Neutrophil (primary cell): Measurements from ENCODE around the gene DGAT2.

Experiments
- H3K27ac ChIP-seq: fragments of 200-600 bp; sonication (generic); 2 replicates; pipeline ENCODE4 v1.5.1; 2016; ENCODE audit warnings: mild to moderate bottlenecking, moderate library complexity
- H3K27me3 ChIP-seq: fragments of 200-600 bp; sonication (generic); 2 replicates; pipeline ENCODE4 v1.6.0; 2016; ENCODE audit warnings: mild to moderate bottlenecking
- H3K36me3 ChIP-seq: fragments of 200-600 bp; sonication (generic); 2 replicates; pipeline ENCODE4 v1.5.1; 2017
- H3K4me1 ChIP-seq, 2 experiments: fragments of 200-600 bp in 1 of 2; sonication (generic) in 1 of 2; 1 replicate in 1 of 2; 2 replicates in 1 of 2; pipeline versions ENCODE4 v1.5.1 to v1.6.1; 2013 to 2016; ENCODE audit warnings: low read depth in 1 of 2, low read length in 1 of 2, mild to moderate bottlenecking in 1 of 2, moderate library complexity in 1 of 2; ENCODE audit not compliant: control insufficient read depth in 1 of 2, insufficient read depth in 1 of 2
- H3K4me3 ChIP-seq, 2 experiments: fragments of 200-600 bp in 1 of 2; sonication (generic) in 1 of 2; 1 replicate in 1 of 2; 2 replicates in 1 of 2; pipeline ENCODE4 v1.5.1; 2013 to 2016; ENCODE audit warnings: low read depth in 1 of 2, low read length in 1 of 2, mild to moderate bottlenecking in 1 of 2, moderate library complexity in 1 of 2
- H3K9me3 ChIP-seq: fragments of 200-600 bp; sonication (generic); 2 replicates; pipeline ENCODE4 v1.5.1; 2016
- TF ChIP-seq, protein P1 (sequence below): fragments of 200-600 bp; sonication (generic); IDR thresholded peaks from 2 replicates; pipeline ENCODE4 v1.5.1; 2016; ENCODE audit warnings: antibody characterized with exemption

The DGAT2 gene

DNA sequence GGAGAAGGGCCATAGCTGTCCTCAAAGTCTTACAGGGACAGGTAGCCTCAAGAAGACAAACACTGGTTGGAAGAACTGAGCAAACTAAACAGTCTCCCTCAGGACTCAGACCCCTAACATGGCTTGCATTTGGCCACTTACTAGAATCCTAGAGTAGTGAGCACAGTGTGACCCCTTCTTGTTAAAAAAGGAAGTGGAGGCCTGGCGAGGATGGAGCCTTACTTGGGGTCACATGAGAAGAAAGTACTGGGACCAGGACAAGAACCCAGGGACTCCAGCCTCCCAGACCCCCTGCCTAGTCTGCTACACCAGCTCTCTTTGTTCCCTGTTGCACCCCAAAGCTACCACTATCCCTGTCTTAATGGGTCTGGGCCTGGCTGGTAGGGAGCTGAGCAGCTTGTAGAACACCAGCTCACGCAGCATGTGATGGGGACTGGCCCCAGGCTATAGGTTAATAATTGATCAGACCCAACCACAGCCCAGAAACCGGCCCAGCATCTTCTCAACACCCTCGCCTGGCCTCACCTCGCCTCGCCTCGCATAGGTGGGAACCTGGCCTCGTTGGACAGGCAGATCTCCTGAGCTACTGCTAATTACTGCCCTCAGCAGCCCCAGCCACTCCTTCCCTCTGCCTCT is 17.6 kb downstream of the DGAT2 start:
- Histone ChIP-seq H3K36me3 (peaks cover 85% of the 10 kb centered on the region), H3K4me3 (no peak overlapping the region), H3K27ac (peak overlapping the region; percentile 66), H3K4me1 (peaks cover 10 to 11% of the 10 kb centered on the region in 2 experiments), H3K9me3 (no peaks in the 10 kb centered on the region), H3K27me3 (no peaks in the 10 kb centered on the region)
- TF ChIP-seq, protein P1, sequence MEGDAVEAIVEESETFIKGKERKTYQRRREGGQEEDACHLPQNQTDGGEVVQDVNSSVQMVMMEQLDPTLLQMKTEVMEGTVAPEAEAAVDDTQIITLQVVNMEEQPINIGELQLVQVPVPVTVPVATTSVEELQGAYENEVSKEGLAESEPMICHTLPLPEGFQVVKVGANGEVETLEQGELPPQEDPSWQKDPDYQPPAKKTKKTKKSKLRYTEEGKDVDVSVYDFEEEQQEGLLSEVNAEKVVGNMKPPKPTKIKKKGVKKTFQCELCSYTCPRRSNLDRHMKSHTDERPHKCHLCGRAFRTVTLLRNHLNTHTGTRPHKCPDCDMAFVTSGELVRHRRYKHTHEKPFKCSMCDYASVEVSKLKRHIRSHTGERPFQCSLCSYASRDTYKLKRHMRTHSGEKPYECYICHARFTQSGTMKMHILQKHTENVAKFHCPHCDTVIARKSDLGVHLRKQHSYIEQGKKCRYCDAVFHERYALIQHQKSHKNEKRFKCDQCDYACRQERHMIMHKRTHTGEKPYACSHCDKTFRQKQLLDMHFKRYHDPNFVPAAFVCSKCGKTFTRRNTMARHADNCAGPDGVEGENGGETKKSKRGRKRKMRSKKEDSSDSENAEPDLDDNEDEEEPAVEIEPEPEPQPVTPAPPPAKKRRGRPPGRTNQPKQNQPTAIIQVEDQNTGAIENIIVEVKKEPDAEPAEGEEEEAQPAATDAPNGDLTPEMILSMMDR, result no peak

DNA sequence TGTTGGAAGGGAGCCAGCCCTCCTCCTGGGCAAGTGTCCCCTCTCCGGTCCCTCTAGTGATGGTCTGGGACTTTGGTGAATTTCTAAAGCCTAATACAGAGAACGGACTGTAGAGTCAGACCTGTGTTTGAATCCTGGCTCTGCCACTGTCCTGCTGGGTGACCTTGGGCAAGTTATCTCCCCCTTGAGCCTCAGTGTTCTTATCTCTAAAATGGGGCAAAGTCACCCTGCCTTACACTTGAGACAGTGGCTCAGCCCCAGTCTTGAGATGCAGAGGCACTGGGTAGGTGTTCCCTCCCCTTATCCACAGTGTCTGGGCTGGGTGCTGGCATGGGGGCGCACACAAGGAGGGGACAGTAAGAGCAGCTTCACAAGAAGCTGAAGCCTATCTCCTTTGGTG is 20.9 kb downstream of the DGAT2 start:
- Histone ChIP-seq H3K36me3 (peaks cover 99% of the 10 kb centered on the region), H3K27me3 (no peaks in the 10 kb centered on the region)
- TF ChIP-seq, protein P1, result no peak

DNA sequence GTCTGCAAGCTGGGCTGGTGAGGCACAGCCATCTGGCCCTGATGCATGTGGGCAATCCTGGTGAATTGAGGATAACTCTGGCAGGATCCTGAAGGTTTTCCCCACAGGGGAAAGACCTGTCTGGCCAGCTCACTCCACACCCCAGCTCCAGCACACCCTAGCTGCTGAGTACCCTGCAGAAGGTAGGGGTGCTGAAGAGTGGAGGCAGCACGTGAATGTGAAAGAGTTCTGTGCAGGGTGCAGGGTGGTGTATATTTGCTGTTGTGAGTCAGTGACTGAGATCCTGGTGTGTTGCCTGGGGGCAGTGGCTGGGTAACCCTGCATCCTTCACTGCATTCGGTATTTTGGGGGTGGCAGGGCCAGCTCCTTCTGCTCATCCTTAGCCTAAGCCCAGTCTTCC is 22.4 kb downstream of the DGAT2 start:
- Histone ChIP-seq H3K27ac (peak overlapping the region; percentile 8), H3K9me3 (no peaks in the 10 kb centered on the region), H3K4me1 (no peaks in the 10 kb centered on the region), H3K4me3 (no peak overlapping the region), H3K36me3 (peaks cover 96% of the 10 kb centered on the region), H3K27me3 (no peaks in the 10 kb centered on the region)
- TF ChIP-seq, protein P1, result no peak

More for the DNA sequence above, 20.9 kb downstream of the DGAT2 start:
- no peak overlapping the region for H3K4me3 ChIP-seq
- H3K9me3 ChIP-seq, result no peaks in the 10 kb centered on the region
- H3K4me1 ChIP-seq, result peaks cover 3 to 6% of the 10 kb centered on the region in 2 experiments
- H3K27ac ChIP-seq, result no peak overlapping the region

DNA sequence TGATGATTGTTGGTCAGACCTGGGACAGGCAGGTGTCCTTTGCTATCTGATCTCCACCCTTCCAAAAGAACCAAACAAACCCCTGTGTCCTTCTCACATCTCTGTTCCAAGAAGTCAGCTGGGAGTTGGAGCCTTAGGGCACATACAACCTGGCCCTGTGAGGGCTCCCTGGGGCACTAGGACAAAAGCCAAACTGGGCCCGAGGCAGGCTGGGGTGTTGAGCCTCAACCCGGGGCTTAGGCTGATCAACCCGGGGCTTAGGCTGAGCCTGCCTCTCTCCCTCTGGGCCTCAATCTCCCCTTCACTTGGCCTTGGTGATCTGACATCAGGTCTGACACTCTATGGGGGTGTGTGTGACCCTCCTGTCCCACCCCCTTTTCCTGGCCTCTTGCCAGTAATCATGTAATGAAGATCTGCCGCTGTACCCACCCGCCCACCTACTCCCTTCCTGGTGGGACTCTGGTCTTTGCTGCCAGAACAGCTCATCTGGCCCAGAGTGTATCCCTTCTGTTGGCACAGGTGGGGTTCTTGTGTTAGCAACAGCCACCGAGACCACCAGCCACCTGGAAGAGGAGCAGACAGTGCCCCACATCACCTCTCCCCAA is 23.7 kb downstream of the DGAT2 start:
- Histone ChIP-seq H3K4me3 (no peak overlapping the region), H3K36me3 (peaks cover 96% of the 10 kb centered on the region), H3K27ac (peak overlapping the region; percentile 27), H3K9me3 (no peaks in the 10 kb centered on the region), H3K4me1 (no peaks in the 10 kb centered on the region), H3K27me3 (no peaks in the 10 kb centered on the region)
- TF ChIP-seq, protein P1, result no peak

DNA sequence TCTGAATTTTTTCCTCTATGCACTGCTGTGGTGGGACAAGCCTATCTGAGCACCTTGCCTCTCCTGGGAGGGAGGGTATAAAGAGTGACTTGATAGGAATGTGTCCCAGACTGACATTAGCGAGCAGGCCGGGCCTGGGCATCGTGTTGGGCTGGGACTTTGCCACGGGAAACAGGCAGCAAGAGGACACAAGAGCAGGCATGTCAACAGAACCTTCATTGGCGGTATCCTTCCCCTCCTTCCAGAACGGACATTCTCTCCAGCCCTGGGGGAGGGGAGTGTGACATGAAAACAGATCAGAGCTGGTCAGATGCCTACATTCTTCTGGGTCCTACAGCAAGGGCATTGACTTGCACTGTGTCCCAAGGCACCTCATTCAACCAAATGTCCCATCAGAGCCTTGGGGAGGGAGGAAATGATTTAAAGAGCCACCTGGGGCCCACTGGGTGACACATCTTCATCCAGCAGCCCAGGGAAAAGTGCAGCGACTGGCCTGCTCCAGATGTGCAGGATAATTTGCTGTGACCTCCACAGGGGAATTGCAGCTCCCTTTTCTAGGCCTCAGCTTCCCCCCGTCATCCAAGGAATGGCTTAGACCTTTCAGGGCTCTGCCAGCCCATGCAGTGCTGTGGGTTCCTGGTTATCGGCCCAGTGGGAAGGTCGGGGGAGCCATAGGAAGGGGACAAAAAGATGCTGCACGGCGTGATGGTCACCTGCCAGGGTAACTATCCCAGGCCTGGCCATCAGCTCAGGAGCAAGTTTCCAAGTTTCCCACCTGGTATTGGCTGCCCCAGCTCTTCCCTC is 24.6 kb downstream of the DGAT2 start:
- peaks cover 96% of the 10 kb centered on the region for H3K36me3 ChIP-seq
- TF ChIP-seq, protein P1, result no peak
- no peaks in the 10 kb centered on the region for H3K27me3 ChIP-seq
- H3K4me3 ChIP-seq, result no peak overlapping the region
- no peaks in the 10 kb centered on the region for H3K9me3 ChIP-seq
- no peaks in the 10 kb centered on the region for H3K4me1 ChIP-seq
- peak overlapping the region; percentile 27 for H3K27ac ChIP-seq
